ENCODE data around the gene FAM131A.

- TF ChIP-seq POLR2A (IDR thresholded peaks at IDR 0.05) (no peak), CTCF (IDR thresholded peaks at IDR 0.05 in 4 of 5, conservative IDR thresholded peaks at IDR 0.05 in 1 of 5) (no peak)
These were observed 1.6 kb downstream of the FAM131A start for GRCh38 chr3:184339001-184339400.

Data from gastrocnemius medialis (tissue), 4 donors.